Measurements from ENCODE around the gene FRAS1. TPM values are rescaled to one million over a fixed set of nuclear protein-coding genes. Genes with fewer than 3 reads are reported as not detected.

Gene FRAS1
- total and polyA plus RNA-seq, 2 donors (not counting 3 experiments of a cell fraction or from before 2014, with no cell fraction given), result 1.4 to 3.6 TPM

GRCh38 chr4:78343682-78344081, 286.6 kb downstream of the FRAS1 start:
- H3K36me3 ChIP-seq (ENCODE audit: control insufficient read depth in 2 of 2, extremely low read depth in 1 of 2, insufficient read depth in 2 of 2, low read length in 2 of 2), result no peaks in the 10 kb centered on the region
- DNase-seq (ENCODE audit: low read depth, low spot score) (no peak), FAIRE-seq (no peak)
- intact Hi-C loops (cut with micrococcal nuclease), result no loop called here
- POLR2A ChIA-PET, result no interaction called here
- dilution Hi-C loops (cut with MboI; ENCODE audit: extremely low pct_ligation_motif_present, low sequenced_read_pairs), result no loop called here
- no peaks in the 10 kb centered on the region for H3K4me1 ChIP-seq (ENCODE audit: control insufficient read depth, extremely low read depth, insufficient read depth, low read length)
- H3K9me1 ChIP-seq (replicated peaks; ENCODE audit: control insufficient read depth, extremely low read depth, insufficient read depth, low read length), result no peaks in the 10 kb centered on the region
- no peak overlapping the region for H2AFZ ChIP-seq (ENCODE audit: low read depth, low read length)
- no peaks in the 10 kb centered on the region for H4K20me1 ChIP-seq (replicated peaks; ENCODE audit: control insufficient read depth, extremely low read depth, insufficient read depth, low read length)
- H3K4me3 ChIP-seq (replicated peaks in 1 of 3; ENCODE audit: insufficient read depth in 1 of 3, low read depth in 1 of 3, low read length in 3 of 3), result no peak overlapping the region
- no peaks in the 10 kb centered on the region for H3K9me3 ChIP-seq (replicated peaks; ENCODE audit: control insufficient read depth, insufficient read depth, low read length)
- H3K9ac ChIP-seq (replicated peaks; ENCODE audit: extremely low read depth, insufficient read depth, low read length), result no peak overlapping the region
- peaks cover 0 to 1% of the 10 kb centered on the region in 2 experiments for H3K27me3 ChIP-seq (ENCODE audit: control insufficient read depth in 2 of 2, insufficient read depth in 2 of 2, low read length in 2 of 2)
- H3K79me2 ChIP-seq (ENCODE audit: control insufficient read depth, insufficient read depth, low read length), result no peaks in the 10 kb centered on the region
- no TSS peak for BruUV-seq (replicated peaks)
- CTCF ChIA-PET, result no interaction called here
- TF ChIP-seq GATA2 (IDR thresholded peaks at IDR 0.05; ENCODE audit: insufficient read depth, insufficient read length, low read depth, low read length) (no peak), MAX (IDR thresholded peaks at IDR 0.05; ENCODE audit: insufficient read depth, insufficient read length) (no peak), POLR2AphosphoS5 (IDR thresholded peaks at IDR 0.05; ENCODE audit: insufficient read depth, low read depth, low read length) (no peak), MYC (IDR thresholded peaks at IDR 0.05; ENCODE audit: low read depth, low read length) (no peak), EZH2 (IDR thresholded peaks at IDR 0.05; ENCODE audit: borderline replicate concordance, low read depth, low read length, severe bottlenecking) (no peak), FOS (IDR thresholded peaks at IDR 0.05; ENCODE audit: borderline replicate concordance, insufficient read depth, low read length) (no peak), POLR2A (IDR thresholded peaks at IDR 0.05; ENCODE audit: low read depth, low read length) (no peak), CTCF (IDR thresholded peaks at IDR 0.05; ENCODE audit: extremely low read depth in 1 of 2, insufficient read depth in 1 of 2, low read depth in 1 of 2, low read length in 2 of 2) (no peak), JUN (IDR thresholded peaks at IDR 0.05; ENCODE audit: borderline replicate concordance, insufficient read depth, insufficient read length, low read depth) (no peak)
- H3K4me2 ChIP-seq (ENCODE audit: insufficient read depth, low read length), result no peak overlapping the region
- no peak overlapping the region for H3K27ac ChIP-seq (ENCODE audit: insufficient read depth, low read depth, low read length)

Measured in endothelial cell of umbilical vein (primary cell).